GDM1 (cell line): ENCODE measurements around the gene UNC93A.
"Not testable (repeated sequence)": the region's sequence is repeated elsewhere in the genome, so short reads cannot be mapped to it uniquely, and the experiment has no call there.

Experiments
- DNase-seq: peaks from one replicate; lab custom pipeline; 2025; lab: John Stamatoyannopoulos, UW

UNC93A gene

DNA sequence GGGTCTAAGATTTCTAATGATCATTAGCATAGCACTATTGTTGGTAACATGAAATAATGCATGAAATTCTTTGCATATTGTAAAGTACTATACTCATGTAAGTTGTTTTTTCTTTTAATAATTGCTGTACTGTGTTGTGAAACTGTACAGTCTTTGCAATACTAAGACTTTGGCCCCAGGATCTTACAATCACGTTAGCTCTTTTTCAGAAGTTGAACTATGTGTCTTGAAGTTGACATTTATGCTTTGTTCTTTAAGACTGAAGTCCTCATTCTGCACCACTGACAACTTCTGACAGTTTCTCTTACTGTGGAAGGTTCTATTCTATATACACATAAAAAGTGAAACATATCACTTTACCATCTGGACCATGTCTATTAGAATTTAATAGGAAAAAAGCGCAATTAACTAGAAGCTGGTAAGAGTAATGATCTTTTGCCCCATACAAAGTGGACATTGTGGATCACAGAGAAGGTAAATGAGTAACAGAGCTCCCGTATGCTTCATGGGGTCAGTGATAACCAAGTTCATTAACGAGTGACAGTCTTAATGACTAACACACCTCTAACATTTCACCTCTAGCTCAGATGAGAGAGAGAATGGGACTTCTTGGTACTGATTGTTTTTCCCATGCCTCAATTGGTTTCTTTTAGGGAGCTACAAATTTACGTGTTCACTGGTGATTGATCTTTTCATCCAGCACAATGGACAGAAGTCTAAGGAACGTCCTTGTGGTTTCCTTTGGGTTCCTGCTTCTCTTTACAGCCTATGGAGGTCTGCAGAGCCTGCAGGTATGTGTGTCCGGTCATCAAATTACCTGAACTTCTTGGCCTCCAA is at the start of gene UNC93A:
Gene UNC93A (plus strand): TSS at position 530 of the 837 bp plus-strand sequence. CDS start 175 bp downstream, at position 705.
- no peak for DNase-seq

DNA sequence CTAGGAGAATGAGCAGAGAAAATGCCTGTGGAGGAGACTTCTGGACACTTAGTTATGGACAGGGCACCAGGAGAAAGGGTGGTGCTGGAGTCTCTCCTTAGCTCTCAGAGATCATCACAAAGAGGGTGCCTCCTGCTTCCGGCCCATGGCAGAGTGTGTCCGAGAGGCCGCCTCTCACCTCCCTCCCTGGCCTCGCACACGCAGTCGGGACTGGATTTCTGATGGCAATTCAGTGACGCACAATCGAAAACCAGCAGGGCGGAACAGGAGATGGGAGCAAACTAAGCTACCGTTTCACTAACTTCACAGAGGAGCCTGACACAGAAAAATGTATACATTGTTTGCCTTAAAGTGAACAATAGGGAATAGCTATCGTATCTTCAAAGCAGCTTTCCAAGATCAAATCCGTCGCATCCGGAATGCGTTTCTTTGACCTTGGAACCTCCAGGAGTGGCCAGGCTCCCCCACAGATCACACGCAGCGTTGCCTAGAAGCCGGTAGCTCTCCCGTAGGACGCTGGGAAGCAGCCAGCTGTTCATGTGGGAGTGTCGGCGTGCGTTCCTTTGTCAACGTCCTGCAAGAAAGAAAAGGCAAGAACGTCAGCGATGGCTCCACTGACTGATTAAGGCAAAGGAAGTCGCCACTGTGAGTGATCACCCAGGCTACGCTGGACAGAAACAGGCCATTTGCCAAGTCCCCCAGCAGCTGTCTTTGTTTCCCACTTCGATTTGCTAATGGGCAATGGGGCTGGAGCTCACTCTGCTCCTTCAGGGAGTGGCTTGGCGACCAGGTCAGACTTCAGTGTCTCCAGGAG is 49.6 kb upstream of the UNC93A start:
- not testable (repeated sequence) for DNase-seq

DNA sequence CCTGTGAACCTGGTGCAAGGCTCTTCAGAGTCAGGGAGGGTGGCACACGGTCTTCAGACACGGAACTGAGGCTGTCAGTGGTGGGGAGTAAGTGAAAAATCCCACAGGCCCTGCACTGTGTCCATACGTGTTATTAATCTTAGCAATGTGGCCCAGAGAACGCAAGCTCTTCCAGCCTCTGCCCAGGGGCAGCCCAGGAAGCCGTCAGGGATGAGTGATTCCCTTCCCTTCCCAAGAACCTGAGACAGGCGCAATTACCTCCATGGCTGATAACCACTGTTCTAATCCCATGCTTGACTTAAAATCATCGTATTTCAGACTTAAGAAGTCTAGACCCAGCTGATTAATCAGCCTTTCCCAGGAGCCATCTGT is 49.0 kb upstream of the UNC93A start:
- DNase-seq = not testable (repeated sequence)

DNA sequence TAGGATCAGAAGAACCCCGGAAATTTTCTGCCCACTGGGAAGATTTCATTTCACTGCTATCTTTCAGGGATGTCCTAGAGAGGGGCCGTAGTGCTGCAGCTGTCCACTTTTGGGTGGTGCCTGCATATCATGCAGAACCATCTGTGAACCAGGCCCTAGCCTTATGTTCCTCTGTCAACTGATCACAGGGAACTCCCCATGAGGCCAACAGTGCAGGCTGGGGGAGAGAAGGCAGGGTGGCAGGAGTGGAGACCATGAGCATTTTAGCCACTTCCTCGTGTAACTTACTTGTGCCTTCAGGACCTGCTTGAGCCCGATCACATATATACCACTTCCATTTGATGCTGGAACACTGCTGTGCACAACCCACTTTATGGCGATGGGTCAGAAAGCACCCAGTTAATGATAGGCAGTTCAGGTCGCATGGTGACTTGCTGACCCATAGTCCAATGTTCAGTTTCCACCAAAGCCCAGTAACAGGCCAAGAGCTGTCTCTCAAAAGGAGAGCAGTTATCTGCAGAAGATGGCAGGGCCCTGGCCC is 48.5 kb upstream of the UNC93A start:
- DNase-seq = not testable (repeated sequence)

DNA sequence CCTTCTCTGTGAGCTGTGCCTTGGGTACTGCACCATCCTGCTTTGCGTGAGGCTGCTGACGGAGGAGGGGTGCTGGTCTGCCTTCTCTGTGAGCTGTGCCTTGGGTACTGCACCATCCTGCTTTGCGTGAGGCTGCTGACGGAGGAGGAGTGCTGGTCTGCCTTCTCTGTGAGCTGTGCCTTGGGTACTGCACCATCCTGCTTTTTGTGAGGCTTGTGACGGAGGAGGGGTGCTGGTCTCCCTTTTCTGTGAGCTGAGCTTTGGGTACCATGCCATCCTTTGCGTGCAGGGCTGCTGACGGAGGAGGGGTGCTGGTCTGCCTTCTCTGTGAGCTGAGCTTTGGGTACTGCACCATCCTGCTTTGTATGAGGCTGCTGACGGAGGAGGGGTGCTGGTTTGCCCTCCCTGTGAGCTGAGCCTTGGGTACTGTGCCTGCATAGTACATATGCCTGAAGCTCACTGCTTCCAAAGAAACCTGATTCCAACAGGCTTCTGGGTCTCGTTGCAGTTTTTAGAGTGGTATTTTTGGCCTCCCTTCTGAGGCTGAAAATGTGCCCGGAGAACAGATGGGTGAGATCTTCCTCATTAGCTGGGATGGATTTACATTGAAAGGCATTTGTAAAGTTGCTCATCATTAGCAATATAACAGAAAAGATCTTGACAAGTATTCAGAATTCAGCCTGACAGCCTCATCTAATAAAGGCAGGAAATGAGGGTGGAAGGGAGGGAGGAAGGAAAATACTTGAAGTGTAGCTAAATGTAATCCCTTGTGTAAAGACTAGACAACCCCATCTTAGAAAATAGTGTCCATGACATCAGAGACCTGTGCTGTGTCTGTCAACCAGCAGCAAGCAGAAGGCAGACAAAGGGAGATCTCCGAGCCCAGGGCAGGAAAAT is 46.8 kb upstream of the UNC93A start:
- no peak for DNase-seq

DNA sequence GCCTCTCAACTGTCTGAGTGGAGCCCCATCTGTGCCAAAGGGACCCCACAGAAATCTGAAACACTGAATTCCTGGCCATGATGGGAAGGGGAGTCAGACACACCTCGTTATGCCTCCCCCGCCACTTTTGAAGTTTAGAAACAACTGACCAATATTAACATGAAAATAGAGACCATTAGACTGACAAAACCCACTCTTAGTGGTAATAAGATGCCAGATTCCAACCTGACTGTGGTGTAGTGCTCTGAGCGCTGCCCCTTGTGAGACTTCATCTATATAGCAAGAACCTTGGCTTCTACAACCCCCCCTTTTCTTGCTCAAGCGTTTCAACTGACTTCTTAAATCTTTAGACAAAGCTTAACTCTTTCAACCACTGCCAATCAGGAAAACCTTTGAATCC is 46.1 kb upstream of the UNC93A start:
- no peak for DNase-seq

DNA sequence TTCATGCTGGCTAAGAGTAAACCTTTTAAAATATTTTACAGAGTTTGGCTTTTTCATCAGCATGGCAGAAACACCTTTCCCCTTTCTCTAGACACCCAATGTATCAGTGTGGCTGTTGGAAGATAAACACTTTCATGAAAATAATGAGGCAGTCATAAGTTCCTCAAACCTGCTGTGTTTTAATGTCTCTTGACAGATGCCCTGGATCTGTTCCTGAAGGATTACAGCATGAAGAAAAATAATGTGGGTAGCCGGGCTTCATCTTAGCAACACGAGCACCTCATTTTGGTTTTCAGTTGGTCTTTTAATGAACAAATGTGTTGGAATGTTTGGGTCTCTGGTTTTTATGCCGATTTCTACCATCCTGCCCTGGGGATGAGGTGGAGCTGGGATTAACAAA is 45.5 kb upstream of the UNC93A start:
- no peak for DNase-seq

DNA sequence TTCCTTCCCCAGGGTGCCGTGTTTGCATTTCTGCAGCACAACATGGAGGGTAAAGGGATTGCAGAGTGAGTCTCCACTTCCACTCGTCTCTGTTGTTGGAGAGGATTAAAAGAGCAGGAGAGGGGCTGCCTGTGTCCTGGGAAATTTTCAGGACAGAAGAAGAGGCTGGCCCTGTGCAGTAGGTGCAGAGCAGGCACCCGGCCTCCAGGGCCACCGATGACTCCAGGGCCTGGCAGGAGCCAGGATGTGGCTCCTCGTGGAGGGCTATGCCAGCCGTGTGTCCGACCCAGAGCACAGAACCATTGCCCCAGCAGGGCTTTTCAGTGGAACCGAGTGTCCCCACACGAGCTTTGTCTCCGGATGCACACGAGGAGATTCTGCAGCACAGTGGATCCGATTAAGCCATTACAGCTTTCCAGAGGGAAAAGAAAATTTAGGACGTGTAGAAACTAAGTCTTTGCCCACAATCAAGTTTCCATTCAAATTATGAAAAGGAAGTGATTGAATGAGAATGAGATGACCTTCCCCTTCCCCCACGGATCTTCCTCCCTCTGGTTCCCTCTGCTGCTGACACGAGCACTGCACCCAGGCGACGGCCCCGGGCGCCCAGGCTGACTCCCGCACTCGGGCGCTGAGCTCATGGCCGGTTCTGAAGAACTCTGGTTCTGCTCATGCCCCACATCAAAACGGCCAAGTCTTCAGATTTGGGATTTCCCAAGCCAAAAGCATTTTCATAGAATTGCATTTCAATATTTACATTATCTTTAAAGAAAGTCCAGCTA is 43.1 kb upstream of the UNC93A start:
- no peak for DNase-seq

DNA sequence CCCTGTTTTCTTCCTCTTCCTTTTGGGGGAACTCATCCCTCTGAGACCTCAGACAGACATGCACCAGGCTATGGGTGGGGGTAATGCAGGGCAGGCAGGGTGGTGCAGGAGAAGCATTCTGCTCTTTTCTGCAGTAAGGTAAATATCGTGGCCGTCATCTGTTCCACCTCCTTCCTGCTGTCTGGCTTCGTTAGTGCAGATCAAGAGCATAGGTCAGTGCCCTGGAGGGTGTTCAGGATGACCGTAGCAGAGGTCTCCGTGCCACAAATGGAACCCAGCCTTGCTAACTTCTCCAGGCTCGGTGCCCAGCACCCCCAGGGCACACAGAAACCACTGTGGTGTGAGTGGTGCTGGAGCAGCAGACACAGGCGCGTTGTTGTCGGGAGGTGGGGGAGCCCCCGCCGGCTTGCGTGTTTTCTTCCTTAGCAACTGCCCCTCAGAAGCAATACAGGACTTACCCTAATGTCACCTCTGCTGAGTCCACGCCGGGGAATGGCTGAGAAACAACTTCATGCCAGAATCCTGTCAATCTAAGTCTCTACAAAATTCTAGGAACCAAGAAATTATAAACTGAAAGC is 42.1 kb upstream of the UNC93A start:
- not testable (repeated sequence) for DNase-seq

DNA sequence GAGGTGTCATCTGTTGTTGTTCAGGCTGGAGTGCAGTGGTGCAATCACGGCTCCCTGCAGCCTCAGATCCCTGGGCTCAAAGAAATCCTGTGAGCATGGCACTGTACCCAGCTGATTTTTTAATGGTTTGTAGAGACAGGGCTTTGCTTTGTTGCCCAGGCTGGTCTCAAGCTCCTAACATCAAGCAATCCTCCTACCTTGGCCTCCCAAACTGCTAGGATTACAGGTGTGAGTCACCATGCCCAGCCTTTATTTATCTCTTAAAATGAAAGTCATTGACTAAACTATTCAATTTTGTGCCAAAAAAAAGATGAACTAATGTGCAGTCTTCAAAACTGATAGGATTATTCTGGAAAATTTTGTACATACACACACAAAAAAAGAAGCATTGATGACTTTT is 38.8 kb upstream of the UNC93A start:
- no peak for DNase-seq

DNA sequence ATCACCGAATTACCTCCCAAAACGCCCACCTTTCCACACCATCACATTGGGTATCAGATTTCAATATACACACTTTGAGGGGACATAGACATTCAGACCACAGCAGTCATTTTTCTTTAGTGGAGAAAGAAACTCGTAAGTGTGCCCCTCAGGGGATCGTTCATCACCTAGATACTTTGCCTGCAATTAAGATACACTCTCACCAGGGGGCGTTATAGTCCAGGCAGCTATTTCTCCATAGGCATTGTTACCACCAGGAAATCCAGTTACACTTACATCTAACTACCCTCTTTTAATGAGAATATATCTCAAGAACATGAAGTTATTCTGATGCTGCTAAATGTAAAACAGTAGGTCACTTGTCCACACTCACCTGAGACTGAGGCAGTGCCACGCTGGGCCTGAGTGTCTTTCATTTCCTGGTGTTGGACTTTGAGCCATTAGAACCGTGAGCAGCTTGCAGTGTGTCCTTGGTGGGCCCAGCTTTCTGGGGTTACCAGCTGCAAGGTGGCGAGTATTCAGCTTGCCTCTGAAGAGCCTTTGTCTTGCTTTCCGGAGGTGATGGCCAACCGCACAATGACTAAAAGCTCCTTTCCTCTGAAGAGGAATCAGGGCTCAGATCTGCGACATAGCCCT is 35.1 kb upstream of the UNC93A start:
- DNase-seq = no peak

DNA sequence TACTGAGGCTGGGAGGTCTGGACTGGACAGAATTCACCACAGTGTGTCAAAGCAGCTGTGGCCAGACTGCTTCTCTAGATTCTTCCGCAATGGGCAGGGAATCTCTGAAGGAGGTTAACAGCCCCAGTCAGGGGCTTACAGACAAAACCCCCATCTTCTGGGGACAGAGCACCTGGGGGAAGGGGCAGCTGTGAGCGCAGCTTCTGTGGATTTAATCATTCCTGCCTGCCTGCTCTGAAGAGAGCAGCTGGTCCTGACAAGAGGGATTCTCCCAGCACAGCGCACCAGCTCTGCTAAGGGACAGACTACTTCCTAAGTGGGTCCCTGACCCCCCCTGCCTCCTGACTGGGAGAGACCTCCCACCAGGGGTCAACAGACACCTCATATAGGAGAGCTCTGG is 32.5 kb upstream of the UNC93A start:
- DNase-seq = no peak

DNA sequence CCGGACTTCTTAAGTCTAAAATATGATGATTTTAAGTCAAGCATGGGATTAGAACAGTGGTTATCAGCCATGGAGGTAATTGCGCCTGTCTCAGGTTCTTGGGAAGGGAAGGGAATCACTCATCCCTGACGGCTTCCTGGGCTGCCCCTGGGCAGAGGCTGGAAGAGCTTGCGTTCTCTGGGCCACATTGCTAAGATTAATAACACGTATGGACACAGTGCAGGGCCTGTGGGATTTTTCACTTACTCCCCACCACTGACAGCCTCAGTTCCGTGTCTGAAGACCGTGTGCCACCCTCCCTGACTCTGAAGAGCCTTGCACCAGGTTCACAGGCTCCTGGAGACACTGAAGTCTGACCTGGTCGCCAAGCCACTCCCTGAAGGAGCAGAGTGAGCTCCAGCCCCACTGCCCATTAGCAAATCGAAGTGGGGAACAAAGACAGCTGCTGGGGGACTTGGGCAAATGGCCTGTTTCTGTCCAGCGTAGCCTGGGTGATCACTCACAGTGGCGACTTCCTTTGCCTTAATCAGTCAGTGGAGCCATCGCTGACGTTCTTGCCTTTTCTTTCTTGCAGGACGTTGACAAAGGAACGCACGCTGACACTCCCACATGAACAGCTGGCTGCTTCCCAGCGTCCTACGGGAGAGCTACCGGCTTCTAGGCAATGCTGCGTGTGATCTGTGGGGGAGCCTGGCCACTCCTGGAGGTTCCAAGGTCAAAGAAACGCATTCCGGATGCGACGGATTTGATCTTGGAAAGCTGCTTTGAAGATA is 24.9 kb upstream of the UNC93A start:
- DNase-seq = not testable (repeated sequence)

DNA sequence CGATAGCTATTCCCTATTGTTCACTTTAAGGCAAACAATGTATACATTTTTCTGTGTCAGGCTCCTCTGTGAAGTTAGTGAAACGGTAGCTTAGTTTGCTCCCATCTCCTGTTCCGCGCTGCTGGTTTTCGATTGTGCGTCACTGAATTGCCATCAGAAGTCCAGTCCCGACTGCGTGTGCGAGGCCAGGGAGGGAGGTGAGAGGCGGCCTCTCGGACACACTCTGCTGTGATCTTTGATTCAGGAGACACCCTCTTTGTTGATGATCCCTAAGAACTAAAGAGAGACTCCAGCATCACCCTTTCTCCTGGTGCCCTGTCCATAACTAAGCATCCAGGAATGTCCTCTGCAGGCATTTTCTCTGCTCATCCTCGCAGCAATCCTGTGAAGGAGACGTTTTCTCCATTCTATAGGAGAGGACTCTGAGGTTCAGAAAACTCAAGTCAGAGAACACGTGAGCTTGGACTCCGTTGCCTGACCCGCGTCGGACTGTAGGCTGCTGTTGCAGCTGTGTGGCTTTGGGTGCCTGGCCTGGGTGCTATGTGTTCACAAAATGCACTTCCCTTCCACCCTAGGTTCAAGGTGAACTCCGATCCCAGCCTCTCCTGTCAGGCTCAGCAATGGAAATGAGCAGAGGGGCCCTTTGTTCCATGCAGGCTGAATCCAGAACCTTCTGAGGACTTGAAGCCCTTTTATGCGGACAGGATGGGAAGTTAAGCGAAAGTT is 24.1 kb upstream of the UNC93A start:
- no peak for DNase-seq

DNA sequence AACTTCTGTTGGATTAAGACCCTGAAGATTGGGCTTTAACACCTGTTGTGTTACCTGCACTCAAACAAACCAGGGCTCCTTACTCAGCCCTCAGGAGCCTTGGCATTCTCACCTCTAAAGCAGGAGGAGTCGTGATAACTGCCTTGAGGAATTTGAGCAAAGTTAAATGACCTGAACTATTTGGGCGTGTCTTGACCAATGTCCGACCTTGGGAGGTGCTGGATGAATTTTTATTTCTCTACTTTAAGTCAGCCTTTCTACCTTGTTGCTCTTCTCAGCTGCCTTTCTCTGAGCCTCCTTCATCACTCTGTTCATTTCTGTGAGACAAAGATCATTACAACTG is 23.6 kb upstream of the UNC93A start:
- not testable (repeated sequence) for DNase-seq

DNA sequence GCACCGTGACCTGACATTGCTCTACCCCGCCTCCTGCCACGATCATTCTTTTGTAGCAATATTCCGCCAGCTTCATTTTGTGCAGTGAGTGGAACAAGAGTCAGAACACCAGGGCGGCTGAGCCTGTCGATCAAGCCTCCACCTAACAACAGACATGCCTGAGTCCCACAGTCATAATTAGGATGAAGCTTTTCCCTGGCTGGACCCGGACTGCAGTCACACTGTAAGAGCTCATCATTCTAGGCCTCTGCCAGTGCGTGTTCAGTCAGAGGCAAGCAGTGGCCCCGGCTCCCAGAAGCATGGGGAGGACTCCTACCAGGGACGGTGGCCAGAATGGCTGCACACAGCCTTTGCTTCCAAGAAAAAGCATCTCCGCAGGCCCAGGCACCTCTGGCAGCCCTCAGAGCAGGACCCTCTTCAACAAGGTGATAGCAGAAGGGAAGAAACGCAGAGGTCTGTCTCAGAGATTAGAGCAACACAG is 23.2 kb upstream of the UNC93A start:
- no peak for DNase-seq

DNA sequence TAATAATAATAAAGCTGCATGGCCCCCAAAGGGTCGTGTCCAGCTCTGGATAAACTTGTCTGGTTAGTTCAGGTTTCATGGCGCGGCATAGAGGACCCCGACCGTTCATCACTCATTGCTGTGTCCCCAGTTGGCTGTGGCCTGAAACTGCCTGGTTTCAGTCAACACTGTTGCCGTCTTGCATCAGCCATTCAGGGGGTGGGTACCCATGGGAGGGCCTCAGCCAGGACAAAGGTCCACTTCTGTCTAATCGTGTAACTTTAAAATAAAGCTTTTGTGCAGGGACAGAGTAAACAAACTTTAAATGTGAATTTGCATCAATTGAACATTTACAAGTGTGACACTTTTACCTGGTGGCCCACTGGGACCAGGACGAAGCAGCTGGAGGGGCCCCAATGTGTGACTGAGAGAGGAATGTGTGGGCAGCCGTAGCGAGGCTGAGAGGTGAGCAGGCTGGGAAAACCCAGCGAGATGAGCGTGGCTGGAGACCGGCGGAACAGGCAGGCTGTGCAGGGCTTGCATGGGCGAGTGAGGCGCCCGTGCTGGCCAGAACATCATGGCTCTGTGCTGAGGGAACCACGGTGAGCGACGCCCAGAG is 22.3 kb upstream of the UNC93A start:
- DNase-seq = no peak
